GM21619 (cell line): ENCODE measurements around the gene IL6ST.
A peak's percentile ranks its signal among the peaks of the same experiment; 100 is the strongest.
"Not testable (repeated sequence)": the region's sequence is repeated elsewhere in the genome, so short reads cannot be mapped to it uniquely, and the experiment has no call there.

ENCODE experiments used
- ATAC-seq: cut with Tn5 transposase; IDR thresholded peaks from one replicate; pipeline ENCODE4 v1.9.1; 2021; ENCODE audit not compliant: unreplicated experiment

The IL6ST gene

GRCh38 chr5:56006094-56006493 lies 11.3 kb upstream of the IL6ST start:
- ATAC-seq = no peak

GRCh38 chr5:56004874-56005273 lies 10.1 kb upstream of the IL6ST start:
- no peak for ATAC-seq

- ATAC-seq = no peak
Observed at GRCh38 chr5:56003679-56004078, 8.9 kb upstream of the IL6ST start.

GRCh38 chr5:56003179-56003578 lies 8.4 kb upstream of the IL6ST start:
- ATAC-seq = no peak

- ATAC-seq = no peak
Observed at GRCh38 chr5:56002303-56002702, 7.5 kb upstream of the IL6ST start.

GRCh38 chr5:56000221-56000620 lies 5.5 kb upstream of the IL6ST start:
- ATAC-seq = not testable (repeated sequence)

- no peak for ATAC-seq
Observed at GRCh38 chr5:55998966-55999365, 4.2 kb upstream of the IL6ST start.

- ATAC-seq = no peak
Observed at GRCh38 chr5:55997742-55998351, 3.1 kb upstream of the IL6ST start.

GRCh38 chr5:55994998-55995914 lies 493 bp upstream of the IL6ST start:
- peak; percentile 89 for ATAC-seq

- ATAC-seq = no peak
Observed at GRCh38 chr5:55993731-55994494, 850 bp downstream of the IL6ST start.

GRCh38 chr5:55993013-55993412 lies 1.8 kb downstream of the IL6ST start:
- ATAC-seq = no peak

- no peak for ATAC-seq
Observed at GRCh38 chr5:55991768-55992486, 2.8 kb downstream of the IL6ST start.

GRCh38 chr5:55990895-55991294 lies 3.9 kb downstream of the IL6ST start:
- not testable (repeated sequence) for ATAC-seq

- no peak for ATAC-seq
Observed at GRCh38 chr5:55989860-55990259, 4.9 kb downstream of the IL6ST start.

- ATAC-seq = no peak
Observed at GRCh38 chr5:55988979-55989638, 5.7 kb downstream of the IL6ST start.

- ATAC-seq = not testable (repeated sequence)
Observed at GRCh38 chr5:55988428-55988827, 6.3 kb downstream of the IL6ST start.

GRCh38 chr5:55986931-55987330 lies 7.8 kb downstream of the IL6ST start:
- ATAC-seq = no peak

GRCh38 chr5:55985181-55985580 lies 9.6 kb downstream of the IL6ST start:
- ATAC-seq = no peak

- no peak for ATAC-seq
Observed at GRCh38 chr5:55983986-55984385, 10.8 kb downstream of the IL6ST start.

- no peak for ATAC-seq
Observed at GRCh38 chr5:55982957-55983381, 11.8 kb downstream of the IL6ST start.
